ENCODE measurements around the gene CHAC2.
"Not testable (repeated sequence)": the region's sequence is repeated elsewhere in the genome, so short reads cannot be mapped to it uniquely, and the experiment has no call there.

The CHAC2 gene

GRCh38 chr2:53820711-53821110 is 53.1 kb downstream of the CHAC2 start:
- no peaks in the 10 kb centered on the region for H3K27me3 ChIP-seq (ENCODE audit: control insufficient read depth in 2 of 2, insufficient read depth in 2 of 2, low read length in 2 of 2)
- H3K9me3 ChIP-seq (ENCODE audit: control insufficient read depth in 2 of 2, low read length in 2 of 2): no peaks in the 10 kb centered on the region
- peaks cover 5 to 11% of the 10 kb centered on the region in 2 donors for H3K4me1 ChIP-seq (ENCODE audit: control insufficient read depth in 2 of 2, insufficient read depth in 2 of 2, low read length in 2 of 2)
- no peak overlapping the region for H3K9ac ChIP-seq (ENCODE audit: low read depth in 1 of 2, low read length in 2 of 2)
- H3K36me3 ChIP-seq (ENCODE audit: control insufficient read depth in 2 of 2, insufficient read depth in 2 of 2, low read length in 2 of 2): peaks cover 16 to 18% of the 10 kb centered on the region in 2 donors
- no peak overlapping the region for H3K4me3 ChIP-seq (ENCODE audit: low read length in 2 of 2)
- no peak overlapping the region for H3K27ac ChIP-seq (ENCODE audit: low read depth in 2 of 2, low read length in 2 of 2)

DNA sequence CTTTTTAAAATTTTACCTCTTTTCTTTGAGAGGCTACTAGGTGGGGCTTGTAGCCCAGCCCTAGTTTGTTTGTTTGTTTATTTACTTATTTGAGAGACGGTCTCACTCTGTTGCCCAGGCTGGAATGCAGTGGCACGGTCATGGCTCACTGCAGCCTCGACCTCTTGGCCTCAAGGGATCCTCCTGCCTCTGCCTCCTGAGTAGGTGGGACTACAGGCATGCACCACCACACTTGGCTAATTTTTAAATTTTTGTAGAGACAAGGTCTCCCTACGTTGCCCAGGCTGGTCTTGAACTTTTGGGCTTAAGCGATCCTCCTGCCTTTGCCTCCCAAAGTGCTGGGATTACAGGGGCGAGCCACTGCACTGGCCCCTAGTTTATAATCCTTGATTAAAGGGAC is 54.2 kb downstream of the CHAC2 start:
- H3K4me1 ChIP-seq (ENCODE audit: control insufficient read depth in 2 of 2, insufficient read depth in 2 of 2, low read length in 2 of 2): peaks cover 5 to 11% of the 10 kb centered on the region in 2 donors
- no peak overlapping the region for H3K9ac ChIP-seq (ENCODE audit: low read depth in 1 of 2, low read length in 2 of 2)

DNA sequence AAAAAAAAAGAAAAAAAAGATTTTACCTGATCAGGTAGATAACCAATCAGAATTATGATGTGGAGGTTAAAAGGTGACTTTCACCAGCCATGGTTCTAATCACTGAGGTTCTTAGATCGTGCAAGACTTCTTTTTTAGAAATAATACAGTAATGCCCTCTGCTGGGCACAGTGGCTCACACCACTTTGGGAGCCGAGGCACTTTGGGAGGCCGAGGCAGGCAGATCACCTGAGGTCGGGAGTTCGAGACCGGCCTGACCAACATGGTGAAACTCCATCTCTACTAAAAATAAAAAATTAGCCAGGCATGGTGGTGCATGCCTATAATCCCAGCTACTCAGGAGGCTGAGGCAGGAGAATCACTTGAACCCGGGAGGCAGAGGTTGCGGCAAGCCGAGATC is 56.0 kb downstream of the CHAC2 start:
- H3K27ac ChIP-seq (ENCODE audit: low read depth in 2 of 2, low read length in 2 of 2); H3K36me3 ChIP-seq (ENCODE audit: control insufficient read depth in 2 of 2, insufficient read depth in 2 of 2, low read length in 2 of 2); H3K9ac ChIP-seq (ENCODE audit: low read depth in 1 of 2, low read length in 2 of 2); H3K4me3 ChIP-seq (ENCODE audit: low read length in 2 of 2); H3K27me3 ChIP-seq (ENCODE audit: control insufficient read depth in 2 of 2, insufficient read depth in 2 of 2, low read length in 2 of 2); H3K9me3 ChIP-seq (ENCODE audit: control insufficient read depth in 2 of 2, low read length in 2 of 2): not testable (repeated sequence)
- peaks cover 5 to 11% of the 10 kb centered on the region in 2 donors for H3K4me1 ChIP-seq (ENCODE audit: control insufficient read depth in 2 of 2, insufficient read depth in 2 of 2, low read length in 2 of 2)

More for the DNA sequence above, 54.2 kb downstream of the CHAC2 start:
- Histone ChIP-seq H3K36me3 (ENCODE audit: control insufficient read depth in 2 of 2, insufficient read depth in 2 of 2, low read length in 2 of 2) (peaks cover 8 to 14% of the 10 kb centered on the region in 2 donors), H3K27me3 (ENCODE audit: control insufficient read depth in 2 of 2, insufficient read depth in 2 of 2, low read length in 2 of 2) (no peaks in the 10 kb centered on the region), H3K4me3 (ENCODE audit: low read length in 2 of 2) (no peak overlapping the region), H3K27ac (ENCODE audit: low read depth in 2 of 2, low read length in 2 of 2) (no peak overlapping the region), H3K9me3 (ENCODE audit: control insufficient read depth in 2 of 2, low read length in 2 of 2) (no peaks in the 10 kb centered on the region)

Data from mucosa of rectum (tissue), 2 donors.